ENCODE data around the gene XDH.
A peak's percentile ranks its signal among the peaks of the same experiment; 100 is the strongest.

XDH gene

DNA sequence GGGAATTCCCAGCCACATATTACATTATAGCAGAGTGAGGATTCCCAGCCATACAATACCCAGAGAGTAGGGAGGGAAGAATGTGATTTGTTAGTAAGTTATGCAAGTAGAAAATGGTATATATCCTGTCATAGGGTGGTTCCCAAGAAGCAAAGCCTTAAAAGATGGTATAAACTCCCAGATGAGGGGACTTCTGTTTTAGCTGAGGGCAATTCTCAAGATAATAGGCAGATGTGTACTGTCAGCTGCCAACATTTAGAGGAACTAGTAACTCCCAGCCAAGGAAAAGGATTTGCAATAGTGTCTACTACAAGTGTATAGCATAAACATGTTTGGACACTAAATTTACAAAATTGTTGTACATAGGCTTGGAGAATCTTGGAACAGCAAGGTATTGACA is 86.5 kb downstream of the XDH start:
- no peak overlapping the region for H4K8ac ChIP-seq (ENCODE audit: low read length)

GRCh38 chr2:31327505-31327904 is 87.0 kb downstream of the XDH start:
- Histone ChIP-seq H4K91ac (ENCODE audit: low read length) (no peak overlapping the region), H2BK5ac (ENCODE audit: low read depth, low read length, poor library complexity, severe bottlenecking) (no peak overlapping the region)
- WGBS, result 96% methylated on average over 1 of the region's 1 CpG

More for the DNA sequence above, 86.5 kb downstream of the XDH start:
- Histone ChIP-seq H3K9ac (ENCODE audit: low read length) (no peak overlapping the region), H3K79me1 (replicated peaks; ENCODE audit: low read length, poor library complexity, severe bottlenecking) (no peaks in the 10 kb centered on the region), H2BK15ac (ENCODE audit: low read depth, poor library complexity, severe bottlenecking) (no peak overlapping the region), H2BK5ac (ENCODE audit: low read depth, low read length, poor library complexity, severe bottlenecking) (no peak overlapping the region), H3K18ac (ENCODE audit: low read depth in 1 of 2, low read length in 2 of 2) (no peak overlapping the region), H3K4me1 (ENCODE audit: control insufficient read depth, insufficient read depth, low read depth, low read length) (no peaks in the 10 kb centered on the region), H2BK12ac (ENCODE audit: low read length in 2 of 2) (no peak overlapping the region), H3K27me3 (ENCODE audit: control insufficient read depth in 1 of 2, insufficient read depth in 1 of 2, low read length in 2 of 2) (peaks cover 0 to 13% of the 10 kb centered on the region in 2 experiments), H3K27ac (ENCODE audit: low read length, poor library complexity, severe bottlenecking) (no peak overlapping the region), H3K14ac (ENCODE audit: low read length in 2 of 2) (no peak overlapping the region), H4K91ac (ENCODE audit: low read length) (no peak overlapping the region), H3K4me3 (ENCODE audit: insufficient read depth in 1 of 2, low read depth in 1 of 2, low read length in 2 of 2) (no peak overlapping the region), H2AK5ac (ENCODE audit: low read length, severe bottlenecking) (no peak overlapping the region), H3K23ac (ENCODE audit: low read length in 2 of 2) (no peak overlapping the region), H3K4me2 (ENCODE audit: low read length, poor library complexity, severe bottlenecking) (no peak overlapping the region), H3K4ac (ENCODE audit: low read depth in 1 of 2, low read length in 2 of 2) (no peak overlapping the region), H3K9me3 (ENCODE audit: control insufficient read depth, low read length) (no peaks in the 10 kb centered on the region), H2AFZ (ENCODE audit: low read depth, low read length) (no peak overlapping the region), H2BK120ac (ENCODE audit: low read depth, low read length) (no peak overlapping the region), H3K36me3 (ENCODE audit: control insufficient read depth in 1 of 2, insufficient read depth in 2 of 2, low read depth in 1 of 2, low read length in 2 of 2) (no peaks in the 10 kb centered on the region)
- no peak for DNase-seq

GRCh38 chr2:31324016-31324633 is 90.4 kb downstream of the XDH start:
- Histone ChIP-seq H2BK120ac (ENCODE audit: low read depth, low read length) (no peak overlapping the region), H4K8ac (ENCODE audit: low read length) (no peak overlapping the region), H2BK12ac (ENCODE audit: low read length in 2 of 2) (no peak overlapping the region), H3K4me2 (ENCODE audit: low read length, poor library complexity, severe bottlenecking) (no peak overlapping the region), H2AFZ (ENCODE audit: low read depth, low read length) (no peak overlapping the region), H4K91ac (ENCODE audit: low read length) (no peak overlapping the region), H3K9me3 (ENCODE audit: control insufficient read depth, low read length) (no peaks in the 10 kb centered on the region), H2BK15ac (ENCODE audit: low read depth, poor library complexity, severe bottlenecking) (no peak overlapping the region), H3K14ac (ENCODE audit: low read length in 2 of 2) (no peak overlapping the region), H3K4ac (ENCODE audit: low read depth in 1 of 2, low read length in 2 of 2) (no peak overlapping the region), H3K79me1 (replicated peaks; ENCODE audit: low read length, poor library complexity, severe bottlenecking) (no peaks in the 10 kb centered on the region), H2BK5ac (ENCODE audit: low read depth, low read length, poor library complexity, severe bottlenecking) (no peak overlapping the region), H3K9ac (ENCODE audit: low read length) (peak overlapping the region; percentile 65), H3K4me3 (ENCODE audit: insufficient read depth in 1 of 2, low read depth in 1 of 2, low read length in 2 of 2) (peak overlapping the region in 1 of 2 experiments; percentile 66), H3K27me3 (ENCODE audit: control insufficient read depth in 1 of 2, insufficient read depth in 1 of 2, low read length in 2 of 2) (no peaks in the 10 kb centered on the region), H2AK5ac (ENCODE audit: low read length, severe bottlenecking) (no peak overlapping the region), H3K27ac (ENCODE audit: low read length, poor library complexity, severe bottlenecking) (no peak overlapping the region), H3K36me3 (ENCODE audit: control insufficient read depth in 1 of 2, insufficient read depth in 2 of 2, low read depth in 1 of 2, low read length in 2 of 2) (no peaks in the 10 kb centered on the region), H3K23ac (ENCODE audit: low read length in 2 of 2) (no peak overlapping the region), H3K18ac (ENCODE audit: low read depth in 1 of 2, low read length in 2 of 2) (no peak overlapping the region), H3K4me1 (ENCODE audit: control insufficient read depth, insufficient read depth, low read depth, low read length) (peaks cover 10% of the 10 kb centered on the region)
- peak; percentile 49 for DNase-seq
- WGBS, result 67% methylated on average over 1 of the region's 5 CpGs

More at GRCh38 chr2:31327505-31327904, 87.0 kb downstream of the XDH start:
- H2AK5ac ChIP-seq (ENCODE audit: low read length, severe bottlenecking), result no peak overlapping the region
- no peak overlapping the region for H3K4ac ChIP-seq (ENCODE audit: low read depth in 1 of 2, low read length in 2 of 2)
- H3K27ac ChIP-seq (ENCODE audit: low read length, poor library complexity, severe bottlenecking), result no peak overlapping the region
- H3K9me3 ChIP-seq (ENCODE audit: control insufficient read depth, low read length), result no peaks in the 10 kb centered on the region
- no peak overlapping the region for H3K4me3 ChIP-seq (ENCODE audit: insufficient read depth in 1 of 2, low read depth in 1 of 2, low read length in 2 of 2)
- DNase-seq, result no peak
- no peak overlapping the region for H2BK12ac ChIP-seq (ENCODE audit: low read length in 2 of 2)
- no peak overlapping the region for H2BK120ac ChIP-seq (ENCODE audit: low read depth, low read length)
- no peak overlapping the region for H2AFZ ChIP-seq (ENCODE audit: low read depth, low read length)
- no peak overlapping the region for H3K14ac ChIP-seq (ENCODE audit: low read length in 2 of 2)
- H3K23ac ChIP-seq (ENCODE audit: low read length in 2 of 2), result no peak overlapping the region
- no peak overlapping the region for H3K4me2 ChIP-seq (ENCODE audit: low read length, poor library complexity, severe bottlenecking)
- no peak overlapping the region for H3K18ac ChIP-seq (ENCODE audit: low read depth in 1 of 2, low read length in 2 of 2)
- H3K9ac ChIP-seq (ENCODE audit: low read length), result no peak overlapping the region
- H4K8ac ChIP-seq (ENCODE audit: low read length), result no peak overlapping the region
- H3K36me3 ChIP-seq (ENCODE audit: control insufficient read depth in 1 of 2, insufficient read depth in 2 of 2, low read depth in 1 of 2, low read length in 2 of 2), result no peaks in the 10 kb centered on the region
- H3K4me1 ChIP-seq (ENCODE audit: control insufficient read depth, insufficient read depth, low read depth, low read length), result no peaks in the 10 kb centered on the region
- H2BK15ac ChIP-seq (ENCODE audit: low read depth, poor library complexity, severe bottlenecking), result no peak overlapping the region
- H3K79me1 ChIP-seq (replicated peaks; ENCODE audit: low read length, poor library complexity, severe bottlenecking), result no peaks in the 10 kb centered on the region
- peaks cover 0 to 10% of the 10 kb centered on the region in 2 experiments for H3K27me3 ChIP-seq (ENCODE audit: control insufficient read depth in 1 of 2, insufficient read depth in 1 of 2, low read length in 2 of 2)

GRCh38 chr2:31322371-31322770 is 92.2 kb downstream of the XDH start:
- Histone ChIP-seq H2AK5ac (ENCODE audit: low read length, severe bottlenecking) (peak overlapping the region; percentile 13), H3K9me3 (ENCODE audit: control insufficient read depth, low read length) (no peaks in the 10 kb centered on the region), H3K4me2 (ENCODE audit: low read length, poor library complexity, severe bottlenecking) (no peak overlapping the region), H3K23ac (ENCODE audit: low read length in 2 of 2) (no peak overlapping the region), H2AFZ (ENCODE audit: low read depth, low read length) (no peak overlapping the region), H3K79me1 (replicated peaks; ENCODE audit: low read length, poor library complexity, severe bottlenecking) (no peaks in the 10 kb centered on the region), H3K27me3 (ENCODE audit: control insufficient read depth in 1 of 2, insufficient read depth in 1 of 2, low read length in 2 of 2) (no peaks in the 10 kb centered on the region), H3K14ac (ENCODE audit: low read length in 2 of 2) (no peak overlapping the region), H4K91ac (ENCODE audit: low read length) (peak overlapping the region; percentile 34), H3K18ac (ENCODE audit: low read depth in 1 of 2, low read length in 2 of 2) (peak overlapping the region; percentile 38 to 94), H2BK15ac (ENCODE audit: low read depth, poor library complexity, severe bottlenecking) (no peak overlapping the region), H2BK120ac (ENCODE audit: low read depth, low read length) (peak overlapping the region; percentile 64), H3K9ac (ENCODE audit: low read length) (no peak overlapping the region), H3K4me3 (ENCODE audit: insufficient read depth in 1 of 2, low read depth in 1 of 2, low read length in 2 of 2) (no peak overlapping the region), H4K8ac (ENCODE audit: low read length) (no peak overlapping the region), H2BK5ac (ENCODE audit: low read depth, low read length, poor library complexity, severe bottlenecking) (no peak overlapping the region), H3K36me3 (ENCODE audit: control insufficient read depth in 1 of 2, insufficient read depth in 2 of 2, low read depth in 1 of 2, low read length in 2 of 2) (no peaks in the 10 kb centered on the region), H3K4me1 (ENCODE audit: control insufficient read depth, insufficient read depth, low read depth, low read length) (peaks cover 17% of the 10 kb centered on the region), H3K27ac (ENCODE audit: low read length, poor library complexity, severe bottlenecking) (no peak overlapping the region), H3K4ac (ENCODE audit: low read depth in 1 of 2, low read length in 2 of 2) (peak overlapping the region in 1 of 2 experiments; percentile 11), H2BK12ac (ENCODE audit: low read length in 2 of 2) (peak overlapping the region; percentile 90 to 91)
- peak; percentile 33 for DNase-seq
- WGBS, result 92% methylated on average over 1 of the region's 1 CpG

All from mesenchymal stem cell (in vitro differentiated cells and primary cell).